AG20443 (cell line): ENCODE results near the gene AKR1B1.

Experiments
- DNase-seq: peaks from one replicate; pipeline ENCODE4 v3.0.0; 2012; ENCODE audit warnings: low spot score, mixed read lengths

Gene AKR1B1

GRCh38 chr7:134444198-134444960 is 14.5 kb downstream of the AKR1B1 start:
- DNase-seq = no peak

- no peak for DNase-seq
Measured at GRCh38 chr7:134443396-134444070, 15.4 kb downstream of the AKR1B1 start.

GRCh38 chr7:134442441-134443220 is 16.3 kb downstream of the AKR1B1 start:
- no peak for DNase-seq

GRCh38 chr7:134441264-134441663 is 17.6 kb downstream of the AKR1B1 start:
- DNase-seq = no peak

GRCh38 chr7:134440476-134440875 is 18.4 kb downstream of the AKR1B1 start:
- no peak for DNase-seq

GRCh38 chr7:134440067-134440466 is 18.8 kb downstream of the AKR1B1 start:
- DNase-seq = no peak

GRCh38 chr7:134438946-134439345 is 20.0 kb downstream of the AKR1B1 start:
- no peak for DNase-seq

GRCh38 chr7:134435161-134435920 is 23.6 kb downstream of the AKR1B1 start:
- DNase-seq = peak; percentile 26

- no peak for DNase-seq
Measured at GRCh38 chr7:134434701-134435100, 24.2 kb downstream of the AKR1B1 start.

GRCh38 chr7:134433430-134433829 is 25.5 kb downstream of the AKR1B1 start:
- no peak for DNase-seq

GRCh38 chr7:134432296-134433152 is 26.4 kb downstream of the AKR1B1 start:
- peak; percentile 92 for DNase-seq

- no peak for DNase-seq
Measured at GRCh38 chr7:134431815-134432214, 27.1 kb downstream of the AKR1B1 start.

GRCh38 chr7:134429481-134429880 is 29.4 kb downstream of the AKR1B1 start:
- DNase-seq = no peak

GRCh38 chr7:134428942-134429341 is 30.0 kb downstream of the AKR1B1 start:
- no peak for DNase-seq

GRCh38 chr7:134427896-134428295 is 31.0 kb downstream of the AKR1B1 start:
- DNase-seq = no peak

- DNase-seq = no peak
Measured at GRCh38 chr7:134425777-134426176, 33.1 kb downstream of the AKR1B1 start.

GRCh38 chr7:134422638-134423037 is 36.3 kb downstream of the AKR1B1 start:
- DNase-seq = no peak

GRCh38 chr7:134422008-134422407 is 36.9 kb downstream of the AKR1B1 start:
- peak; percentile 37 for DNase-seq

- DNase-seq = peak; percentile 84
Measured at GRCh38 chr7:134420424-134421125, 38.3 kb downstream of the AKR1B1 start.

GRCh38 chr7:134419875-134420274 is 39.0 kb downstream of the AKR1B1 start:
- no peak for DNase-seq
